ENCODE data around the gene POM121C.
"Not testable (repeated sequence)": the region's sequence is repeated elsewhere in the genome, so short reads cannot be mapped to it uniquely, and the experiment has no call there.

POM121C gene

DNA sequence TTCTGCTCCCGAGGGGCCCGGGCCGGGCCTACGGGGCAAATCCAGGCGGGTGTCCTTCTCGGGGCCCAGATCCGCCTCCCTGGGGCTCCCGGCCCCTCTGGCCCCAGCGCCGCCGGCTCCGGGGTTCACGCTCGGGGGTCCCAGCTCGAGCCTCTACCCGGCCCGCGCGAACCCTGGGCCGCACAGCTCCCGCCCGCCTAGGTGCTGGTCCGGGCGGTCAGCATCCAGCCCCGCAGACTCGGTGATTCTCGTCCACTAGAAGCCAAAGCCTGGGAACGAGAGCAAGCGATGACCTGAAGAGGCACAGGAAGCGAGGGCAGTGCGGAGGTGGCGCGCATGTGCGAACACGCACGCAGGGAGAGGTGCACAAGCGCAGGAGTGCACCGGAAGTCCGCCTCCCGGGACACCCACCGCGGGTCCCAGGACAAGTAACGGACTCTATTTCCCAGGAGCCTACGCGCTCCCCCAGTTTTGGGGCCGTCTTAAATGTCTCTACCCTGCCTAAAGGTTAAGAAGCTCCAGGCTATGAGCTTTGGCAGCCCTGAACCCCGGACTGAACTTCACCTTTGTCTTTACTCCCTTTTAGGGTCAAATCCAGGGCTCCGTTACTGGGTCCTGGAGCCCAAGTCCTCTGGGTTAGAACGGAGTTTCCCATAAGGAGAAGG, at the start of gene POM121C:
Gene POM121C, minus strand, starts transcription at position 321 of the 665 bp plus-strand sequence. CDS start 44,803 bp downstream, outside the sequence.
- DNase-seq: peak; percentile 91

DNA sequence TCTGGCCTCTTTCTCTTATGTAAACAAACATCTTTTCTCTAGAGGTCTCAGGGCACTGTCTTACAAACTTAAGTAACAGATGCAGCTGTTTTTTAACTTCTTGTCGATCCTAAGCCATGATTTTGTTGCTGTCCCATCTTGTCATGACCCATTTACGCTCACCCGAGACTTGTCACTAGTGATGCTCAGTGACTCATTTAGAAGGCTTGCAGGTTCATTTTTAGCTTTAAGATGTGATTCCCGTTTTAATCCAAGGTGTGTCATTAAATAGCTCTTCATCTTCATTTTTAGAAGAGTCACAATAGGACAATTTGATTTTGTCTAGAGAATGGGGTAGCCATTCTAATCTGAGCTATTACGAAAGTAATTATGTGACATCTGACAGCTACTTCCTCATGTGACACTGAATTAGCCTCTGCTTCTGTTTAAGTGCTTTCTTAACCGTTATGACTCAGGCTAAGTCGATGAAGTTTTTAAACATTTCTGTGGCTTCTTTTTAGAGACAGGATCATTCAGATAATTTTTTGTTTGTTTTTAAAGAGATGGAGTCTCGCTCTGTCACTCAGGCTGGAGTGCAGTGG, 48.7 kb upstream of the POM121C start:
- no peak for DNase-seq

GRCh38 chr7:75533926-75534325, 47.8 kb upstream of the POM121C start:
- DNase-seq: no peak

GRCh38 chr7:75532639-75533038, 46.5 kb upstream of the POM121C start:
- no peak for DNase-seq

GRCh38 chr7:75531359-75531821, 45.3 kb upstream of the POM121C start:
- DNase-seq: no peak

- not testable (repeated sequence) for DNase-seq
Observed at GRCh38 chr7:75527224-75527722, 41.2 kb upstream of the POM121C start.

- DNase-seq: not testable (repeated sequence)
Observed at GRCh38 chr7:75521727-75522126, 35.6 kb upstream of the POM121C start.

GRCh38 chr7:75518842-75519241, 32.7 kb upstream of the POM121C start:
- DNase-seq: not testable (repeated sequence)

GRCh38 chr7:75509033-75509432, 22.9 kb upstream of the POM121C start:
- not testable (repeated sequence) for DNase-seq

DNA sequence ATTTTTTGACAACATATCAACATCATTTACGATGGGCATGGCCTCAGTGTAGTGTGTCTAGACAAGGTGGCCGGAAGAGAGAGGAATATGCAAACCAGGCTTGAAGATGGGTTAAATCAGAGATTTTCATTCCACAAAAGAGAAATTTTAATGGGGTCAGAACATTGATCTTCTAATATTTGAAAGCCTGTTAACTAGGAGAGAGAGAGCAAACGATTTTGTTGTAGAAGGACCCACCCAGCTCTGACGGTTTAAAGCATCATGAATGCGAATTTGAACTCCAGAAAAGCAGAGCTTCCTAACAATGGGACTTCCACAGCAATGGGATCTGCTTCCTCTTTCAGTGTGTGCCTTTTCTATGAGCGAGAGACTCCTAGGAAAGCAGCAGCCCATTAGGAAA, 5.9 kb upstream of the POM121C start, which contains the start of gene SPDYE5:
Gene SPDYE5, plus strand, starts transcription at position 301 of the 400 bp plus-strand sequence. CDS start 1,728 bp downstream, outside the sequence.
- not testable (repeated sequence) for DNase-seq

GRCh38 chr7:75485355-75485978, 632 bp downstream of the POM121C start:
- peak; percentile 10 for DNase-seq

DNA sequence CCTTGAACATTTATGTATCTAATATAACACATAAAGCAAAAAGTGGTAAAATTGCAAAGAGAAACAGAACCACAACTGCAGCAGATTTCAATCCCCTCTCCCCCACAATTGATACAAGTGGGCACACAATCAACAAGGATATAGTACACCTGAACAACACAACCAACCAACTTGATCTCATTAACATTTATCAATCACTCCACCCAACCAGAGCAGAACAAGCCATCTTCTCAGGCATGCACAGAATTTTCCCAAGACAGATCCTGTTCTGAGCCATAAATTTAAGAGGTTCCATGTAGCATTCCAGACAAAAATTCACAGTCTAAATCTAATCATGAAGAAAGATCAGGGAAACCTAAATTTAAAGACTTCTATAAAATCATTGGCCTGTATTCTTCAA, 5.8 kb downstream of the POM121C start:
- DNase-seq: not testable (repeated sequence)

- DNase-seq: not testable (repeated sequence)
Observed at GRCh38 chr7:75477457-75477856, 8.6 kb downstream of the POM121C start.

- DNase-seq: not testable (repeated sequence)
Observed at GRCh38 chr7:75470166-75470565, 15.9 kb downstream of the POM121C start.

- not testable (repeated sequence) for DNase-seq
Observed at GRCh38 chr7:75460541-75460940, 25.6 kb downstream of the POM121C start.

GRCh38 chr7:75458034-75458433, 28.1 kb downstream of the POM121C start:
- not testable (repeated sequence) for DNase-seq

DNA sequence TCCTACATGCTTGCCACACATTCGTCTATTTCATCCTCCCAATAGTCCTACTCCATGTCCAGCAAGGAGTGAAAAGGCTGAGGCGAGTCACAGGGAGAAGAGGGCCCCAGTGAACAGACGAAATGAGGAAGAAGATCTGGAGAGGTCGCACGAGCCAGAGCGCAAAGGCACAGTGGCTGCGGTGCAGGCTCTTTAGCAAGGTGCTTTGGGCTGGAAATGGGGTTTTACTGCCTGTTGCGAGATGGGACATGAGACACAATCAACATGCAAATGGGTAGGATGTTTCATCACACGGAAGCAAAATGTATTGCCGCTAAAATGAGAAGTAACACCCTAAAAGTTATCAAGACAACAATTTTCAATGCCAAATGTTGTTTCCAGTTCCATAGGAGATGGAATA, 29.7 kb downstream of the POM121C start:
- not testable (repeated sequence) for DNase-seq

GRCh38 chr7:75452494-75452955, 33.6 kb downstream of the POM121C start:
- DNase-seq: not testable (repeated sequence)

- not testable (repeated sequence) for DNase-seq
Observed at GRCh38 chr7:75449946-75450345, 36.2 kb downstream of the POM121C start.

DNA sequence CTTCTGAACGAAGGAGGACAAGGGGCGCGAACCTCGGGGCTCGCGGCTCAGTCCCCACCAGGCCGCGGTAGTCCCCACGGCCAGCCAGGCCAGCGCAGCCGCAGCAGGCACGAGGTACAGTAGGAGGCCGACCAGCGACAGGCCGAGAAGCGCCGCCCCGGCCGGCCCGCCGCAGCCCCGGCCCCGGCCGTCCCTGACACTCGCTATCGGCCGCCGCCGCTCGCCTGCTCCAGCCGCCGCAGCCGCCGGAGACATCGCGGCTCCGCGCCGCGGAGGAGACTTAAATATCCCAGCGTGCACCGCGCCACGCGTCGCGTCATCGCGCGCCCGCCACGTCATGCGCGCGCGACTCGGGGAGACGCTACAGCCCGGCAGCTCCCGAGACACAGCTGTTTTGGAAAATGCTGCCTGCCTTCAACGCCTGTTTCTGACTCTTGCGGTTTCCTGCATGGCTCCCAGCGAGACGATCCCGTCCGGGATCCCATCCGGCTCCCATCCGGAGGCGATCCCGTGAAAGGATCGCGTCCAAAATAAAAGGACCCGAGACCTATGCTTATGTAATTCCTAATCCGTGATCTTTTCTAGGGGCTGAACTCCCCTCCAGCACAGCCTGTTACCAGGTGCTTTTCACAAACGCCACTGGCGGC, 43.5 kb downstream of the POM121C start:
- peak; percentile 11 for DNase-seq

GRCh38 chr7:75442101-75442464, 44.0 kb downstream of the POM121C start:
- not testable (repeated sequence) for DNase-seq

DNA sequence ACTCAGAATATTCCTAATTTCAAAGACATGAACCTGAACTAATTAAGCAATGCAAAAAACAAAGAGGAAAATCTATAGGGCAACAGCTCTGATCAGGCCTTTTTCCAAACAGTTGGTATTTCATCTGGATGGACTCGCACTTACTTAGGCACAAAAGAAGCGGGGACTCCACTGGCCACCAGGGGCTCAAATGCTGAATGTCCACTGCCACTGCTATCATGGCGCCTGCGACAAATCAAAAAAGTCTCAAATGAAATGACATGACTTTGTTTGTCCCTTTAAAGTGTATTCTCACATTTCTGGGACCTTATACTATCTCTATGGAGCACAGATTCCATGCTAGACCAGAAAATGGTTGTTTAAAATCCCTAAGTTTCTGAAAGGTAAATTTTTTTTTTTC, 47.1 kb downstream of the POM121C start:
- DNase-seq: not testable (repeated sequence)

DNA sequence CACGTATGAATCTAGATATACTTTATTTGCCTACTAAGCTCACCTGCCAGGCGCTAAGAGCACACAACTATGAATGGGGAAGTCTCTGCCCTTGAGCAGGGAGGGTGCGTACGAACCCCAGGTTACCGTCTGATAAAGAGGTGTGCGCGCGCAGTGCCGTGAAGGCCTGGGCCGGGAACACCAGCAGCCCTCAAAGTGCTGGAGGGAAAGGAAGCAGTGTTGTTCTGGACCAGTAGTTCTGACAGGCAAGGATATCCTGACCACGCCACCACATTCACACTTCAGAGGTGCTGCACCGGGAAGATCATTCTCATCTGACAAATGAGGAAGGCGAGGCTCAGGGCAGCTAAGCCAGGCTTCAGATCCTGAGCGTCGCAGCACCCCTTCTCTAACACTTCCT, 62.6 kb downstream of the POM121C start:
- DNase-seq: not testable (repeated sequence)
